ENCODE data around the gene EEF1AKMT3.

The EEF1AKMT3 gene

DNA sequence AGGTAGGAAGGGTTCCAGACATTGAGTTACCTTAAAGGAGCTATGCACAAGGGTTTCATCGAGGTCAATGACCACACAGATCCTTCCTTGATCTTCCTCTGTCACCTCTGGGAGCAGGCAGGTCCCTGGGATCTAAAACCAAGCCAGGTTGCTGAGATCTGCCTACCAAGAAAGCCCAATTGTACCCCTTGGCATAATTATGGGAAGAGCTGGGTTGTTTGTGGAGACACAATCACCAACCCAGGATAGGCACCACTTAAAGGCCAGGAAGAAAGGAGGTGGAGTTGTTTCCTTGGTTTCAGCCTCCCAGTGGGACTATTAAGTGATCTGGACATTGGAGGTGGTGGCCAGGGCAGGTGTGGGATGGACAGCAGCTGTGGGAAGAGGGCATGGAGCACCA lies 54.6 kb downstream of the EEF1AKMT3 start:
- no peaks in the 10 kb centered on the region for H3K9me3 ChIP-seq (ENCODE audit: low read length)
- no peaks in the 10 kb centered on the region for H3K27me3 ChIP-seq (ENCODE audit: control insufficient read depth in 1 of 2, insufficient read depth in 2 of 2, low read length in 2 of 2)
- peaks cover 82% of the 10 kb centered on the region for H3K36me3 ChIP-seq (ENCODE audit: insufficient read depth, low read length)
- no peak overlapping the region for H3K27ac ChIP-seq (ENCODE audit: low read depth, low read length)
- H3K4me3 ChIP-seq (ENCODE audit: low read depth in 1 of 2, low read length in 2 of 2), result no peak overlapping the region
- peaks cover 37% of the 10 kb centered on the region for H3K4me1 ChIP-seq (ENCODE audit: insufficient read depth, low read length)
- no peak overlapping the region for H3K9ac ChIP-seq (ENCODE audit: low read length)

DNA sequence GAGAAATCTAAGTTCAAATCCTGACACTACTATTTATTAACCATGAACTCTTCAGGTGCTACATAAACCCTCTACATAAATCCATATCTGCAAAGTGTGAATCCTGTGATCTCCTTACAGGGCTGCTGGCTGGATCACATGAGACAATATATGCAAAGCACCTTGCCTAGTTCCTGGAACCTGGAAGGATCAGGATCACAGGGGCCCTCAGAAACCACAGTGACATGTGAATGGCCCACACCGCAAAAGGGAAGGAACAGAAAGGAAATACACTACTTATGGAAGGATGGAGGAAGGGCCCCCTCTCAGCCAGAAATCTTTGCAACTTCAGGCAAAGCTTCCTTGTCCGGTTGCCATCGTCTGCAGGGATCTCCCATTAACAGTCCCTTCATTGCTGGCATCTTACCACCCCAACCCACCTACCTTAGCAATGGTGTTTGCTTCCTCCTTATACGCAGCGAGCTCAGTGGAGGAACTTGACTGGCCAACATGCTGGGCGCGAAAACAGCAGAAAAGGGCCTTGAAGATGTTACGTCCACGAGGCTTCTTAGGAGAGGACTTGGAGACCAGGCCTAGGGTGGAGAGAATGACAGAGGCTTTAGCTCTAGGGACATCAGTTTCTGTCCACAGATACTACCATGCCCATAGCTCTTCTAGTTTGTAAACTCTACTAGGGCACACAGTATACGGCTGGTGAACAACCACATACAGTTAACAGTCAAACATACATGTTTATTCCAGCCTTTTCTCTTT lies 56.8 kb downstream of the EEF1AKMT3 start:
- no peak overlapping the region for H3K9ac ChIP-seq (ENCODE audit: low read length)
- peaks cover 59% of the 10 kb centered on the region for H3K36me3 ChIP-seq (ENCODE audit: insufficient read depth, low read length)
- no peak overlapping the region for H3K27ac ChIP-seq (ENCODE audit: low read depth, low read length)
- H3K4me3 ChIP-seq (ENCODE audit: low read depth in 1 of 2, low read length in 2 of 2), result no peak overlapping the region
- H3K27me3 ChIP-seq (ENCODE audit: control insufficient read depth in 1 of 2, insufficient read depth in 2 of 2, low read length in 2 of 2), result no peaks in the 10 kb centered on the region
- no peaks in the 10 kb centered on the region for H3K9me3 ChIP-seq (ENCODE audit: low read length)
- peaks cover 53% of the 10 kb centered on the region for H3K4me1 ChIP-seq (ENCODE audit: insufficient read depth, low read length)

DNA sequence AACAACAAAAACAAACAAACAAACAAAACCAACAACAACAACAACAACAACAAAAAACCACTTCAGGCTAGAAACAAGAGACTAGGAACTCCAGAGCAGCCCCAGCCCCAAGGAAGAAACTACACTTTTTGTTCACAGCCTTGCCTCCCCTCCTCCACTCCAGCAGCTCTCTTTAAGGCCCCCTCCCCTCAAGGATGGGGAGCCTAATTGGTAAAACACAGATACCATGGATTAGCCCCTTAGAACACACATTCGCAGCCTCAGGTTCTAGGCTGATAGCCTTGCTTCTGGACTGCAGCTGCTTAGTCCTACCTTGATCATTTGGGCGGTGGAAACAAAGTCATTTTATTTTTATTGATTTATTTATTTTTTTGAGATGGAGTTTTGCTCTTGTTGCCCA lies 58.0 kb downstream of the EEF1AKMT3 start:
- no peak overlapping the region for H3K9ac ChIP-seq (ENCODE audit: low read length)
- peaks cover 48% of the 10 kb centered on the region for H3K36me3 ChIP-seq (ENCODE audit: insufficient read depth, low read length)
- no peak overlapping the region for H3K4me3 ChIP-seq (ENCODE audit: low read depth in 1 of 2, low read length in 2 of 2)

More for the DNA sequence above, 58.0 kb downstream of the EEF1AKMT3 start:
- Histone ChIP-seq H3K4me1 (ENCODE audit: insufficient read depth, low read length) (peaks cover 64% of the 10 kb centered on the region), H3K27me3 (ENCODE audit: control insufficient read depth in 1 of 2, insufficient read depth in 2 of 2, low read length in 2 of 2) (no peaks in the 10 kb centered on the region), H3K9me3 (ENCODE audit: low read length) (no peaks in the 10 kb centered on the region), H3K27ac (ENCODE audit: low read depth, low read length) (no peak overlapping the region)

Data from muscle layer of colon (tissue), 2 donors.